Activated CD4-positive, alpha-beta T cell treated with anti-CD3 and anti-CD28 coated beads for 1 hour (primary cell): ENCODE results near the gene SMIM45.
"Not testable (repeated sequence)": the region's sequence is repeated elsewhere in the genome, so short reads cannot be mapped to it uniquely, and the experiment has no call there.

Experiments
- DNase-seq: peaks from one replicate; pipeline ENCODE4 v3.0.0-alpha.2; 2020

SMIM45 gene

GRCh38 chr22:41935509-41935908, 16.4 kb upstream of the SMIM45 start:
- DNase-seq = no peak

GRCh38 chr22:41936894-41937169, 15.1 kb upstream of the SMIM45 start:
- DNase-seq = no peak

GRCh38 chr22:41939981-41940831, 11.7 kb upstream of the SMIM45 start:
- DNase-seq = peak; percentile 92

GRCh38 chr22:41940832-41941765, 10.9 kb upstream of the SMIM45 start:
- DNase-seq = peak; percentile 79

GRCh38 chr22:41943661-41944209, 8.2 kb upstream of the SMIM45 start:
- DNase-seq = no peak

- peak; percentile 76 for DNase-seq
Observed at GRCh38 chr22:41946629-41947423, 5.1 kb upstream of the SMIM45 start, which contains the start of gene CENPM. TSS of gene CENPM (minus strand) at chr22:41947152. CDS start at chr22:41947076, 76 bp downstream.

- DNase-seq = no peak
Observed at GRCh38 chr22:41947424-41948080, 4.4 kb upstream of the SMIM45 start.

- no peak for DNase-seq
Observed at GRCh38 chr22:41948142-41948541, 3.8 kb upstream of the SMIM45 start.

- not testable (repeated sequence) for DNase-seq
Observed at GRCh38 chr22:41948928-41949296, 3.0 kb upstream of the SMIM45 start.

- DNase-seq = no peak
Observed at GRCh38 chr22:41949297-41949965, 2.5 kb upstream of the SMIM45 start.

GRCh38 chr22:41952713-41953112, 763 bp downstream of the SMIM45 start:
- no peak for DNase-seq

GRCh38 chr22:41957941-41958556, 6.1 kb downstream of the SMIM45 start:
- DNase-seq = no peak

- no peak for DNase-seq
Observed at GRCh38 chr22:41963453-41964111, 11.6 kb downstream of the SMIM45 start.

GRCh38 chr22:41964112-41964491, 12.2 kb downstream of the SMIM45 start:
- DNase-seq = no peak

- no peak for DNase-seq
Observed at GRCh38 chr22:41966225-41966606, 14.3 kb downstream of the SMIM45 start.

- DNase-seq = no peak
Observed at GRCh38 chr22:41966607-41967240, 14.8 kb downstream of the SMIM45 start.

- no peak for DNase-seq
Observed at GRCh38 chr22:41968601-41969000, 16.7 kb downstream of the SMIM45 start.

GRCh38 chr22:41969110-41969646, 17.2 kb downstream of the SMIM45 start, which contains the start of gene SEPTIN3:
TSS of gene SEPTIN3 (plus strand) at chr22:41969443. CDS start at chr22:41971493, 2,050 bp downstream.
- DNase-seq = no peak

- DNase-seq = no peak
Observed at GRCh38 chr22:41970601-41971000, 18.7 kb downstream of the SMIM45 start.

- DNase-seq = no peak
Observed at GRCh38 chr22:41971431-41971830, 19.5 kb downstream of the SMIM45 start.
